Ascending aorta (tissue), 2 donors: ENCODE results near the gene ACBD4. TPM values are rescaled to one million over a fixed set of nuclear protein-coding genes. Genes with fewer than 3 reads are reported as not detected.

Experiments
- DNase-seq, 2 donors: peaks; one replicate each; pipeline ENCODE4 v3.0.0-alpha.2; 2019; ENCODE audit warnings: low spot score in 2 of 2
- H3K27ac ChIP-seq, 2 donors: fragments of 200-600 bp; sonication (generic); one replicate each; pipeline ENCODE4 v1.5.1; 2016 to 2017; ENCODE audit warnings: mild to moderate bottlenecking in 1 of 2
- H3K27me3 ChIP-seq: fragments of 200-600 bp; sonication (generic); one replicate; pipeline ENCODE4 v1.5.1; 2017
- H3K36me3 ChIP-seq, 2 donors: fragments of 200-600 bp; sonication (generic); one replicate each; pipeline ENCODE4 v1.5.1; 2016
- H3K4me1 ChIP-seq, 2 donors: fragments of 200-600 bp; sonication (generic); one replicate each; pipeline ENCODE4 v1.5.1; 2016 to 2017; ENCODE audit warnings: mild to moderate bottlenecking in 1 of 2
- H3K4me3 ChIP-seq, 2 donors: fragments of 200-600 bp; sonication (generic); one replicate each; pipeline ENCODE4 v1.5.1; 2016 to 2017; ENCODE audit warnings: mild to moderate bottlenecking in 1 of 2
- H3K9me3 ChIP-seq, 2 donors: fragments of 200-600 bp; sonication (generic); one replicate each; pipeline ENCODE4 v1.5.1; 2016
- intact Hi-C: fragments of 100-400 bp; cut with DNase I; formaldehyde crosslinking; loops from one replicate; pipeline ENCODE4 v1.15.1; 2023
- total RNA-seq: library from RNA; depleted of rRNA; stranded (reverse); fragments of >200 nt; gene quantifications from one replicate; pipeline ENCODE4 v1.1.0, GENCODE V29; 2016
- TF ChIP-seq, protein P1 (sequence below), 3 experiments: fragments of 200-600 bp in 2 of 3; fragments of 450-650 bp in 1 of 3; sonication (generic) in 2 of 3; IDR thresholded peaks; one replicate each; pipeline ENCODE4 v1.5.1; 2016 to 2019; ENCODE audit warnings: antibody characterized with exemption in 3 of 3, mild to moderate bottlenecking in 1 of 3, moderate library complexity in 1 of 3

Gene ACBD4
- total RNA-seq, 1 donor from 2014 or later, result 14.7 TPM

- DNase-seq, result no peak
- Histone ChIP-seq H3K4me3 (no peak overlapping the region), H3K27me3 (no peaks in the 10 kb centered on the region), H3K4me1 (peaks cover 15 to 25% of the 10 kb centered on the region in 2 donors), H3K27ac (peak overlapping the region; percentile 50 to 54), H3K36me3 (peaks cover 80 to 81% of the 10 kb centered on the region in 2 donors), H3K9me3 (no peaks in the 10 kb centered on the region)
- intact Hi-C loops, result no loop called here
- TF ChIP-seq, protein P1, sequence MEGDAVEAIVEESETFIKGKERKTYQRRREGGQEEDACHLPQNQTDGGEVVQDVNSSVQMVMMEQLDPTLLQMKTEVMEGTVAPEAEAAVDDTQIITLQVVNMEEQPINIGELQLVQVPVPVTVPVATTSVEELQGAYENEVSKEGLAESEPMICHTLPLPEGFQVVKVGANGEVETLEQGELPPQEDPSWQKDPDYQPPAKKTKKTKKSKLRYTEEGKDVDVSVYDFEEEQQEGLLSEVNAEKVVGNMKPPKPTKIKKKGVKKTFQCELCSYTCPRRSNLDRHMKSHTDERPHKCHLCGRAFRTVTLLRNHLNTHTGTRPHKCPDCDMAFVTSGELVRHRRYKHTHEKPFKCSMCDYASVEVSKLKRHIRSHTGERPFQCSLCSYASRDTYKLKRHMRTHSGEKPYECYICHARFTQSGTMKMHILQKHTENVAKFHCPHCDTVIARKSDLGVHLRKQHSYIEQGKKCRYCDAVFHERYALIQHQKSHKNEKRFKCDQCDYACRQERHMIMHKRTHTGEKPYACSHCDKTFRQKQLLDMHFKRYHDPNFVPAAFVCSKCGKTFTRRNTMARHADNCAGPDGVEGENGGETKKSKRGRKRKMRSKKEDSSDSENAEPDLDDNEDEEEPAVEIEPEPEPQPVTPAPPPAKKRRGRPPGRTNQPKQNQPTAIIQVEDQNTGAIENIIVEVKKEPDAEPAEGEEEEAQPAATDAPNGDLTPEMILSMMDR (IDR thresholded peaks at IDR 0.05), result no peak
Measured at GRCh38 chr17:45101883-45102811, 33.3 kb upstream of the ACBD4 start.

- Histone ChIP-seq H3K27me3 (no peaks in the 10 kb centered on the region), H3K36me3 (peaks cover 77 to 80% of the 10 kb centered on the region in 2 donors), H3K27ac (peak overlapping the region; percentile 50 to 54), H3K4me3 (no peak overlapping the region), H3K9me3 (no peaks in the 10 kb centered on the region), H3K4me1 (peaks cover 15 to 26% of the 10 kb centered on the region in 2 donors)
- TF ChIP-seq, protein P1 (IDR thresholded peaks at IDR 0.05), result no peak
- intact Hi-C loops, result no loop called here
- no peak for DNase-seq
Measured at GRCh38 chr17:45102856-45103255, 32.6 kb upstream of the ACBD4 start.

GRCh38 chr17:45103269-45103795, 32.2 kb upstream of the ACBD4 start:
- H3K27ac ChIP-seq, result peak overlapping the region; percentile 50 to 54
- peaks cover 14 to 22% of the 10 kb centered on the region in 2 donors for H3K4me1 ChIP-seq
- no peaks in the 10 kb centered on the region for H3K27me3 ChIP-seq
- H3K4me3 ChIP-seq, result no peak overlapping the region
- H3K9me3 ChIP-seq, result no peaks in the 10 kb centered on the region
- DNase-seq, result no peak
- peaks cover 77 to 80% of the 10 kb centered on the region in 2 donors for H3K36me3 ChIP-seq
- TF ChIP-seq, protein P1 (IDR thresholded peaks at IDR 0.05), result no peak
- intact Hi-C loops, result no loop called here

GRCh38 chr17:45104029-45104428, 31.5 kb upstream of the ACBD4 start:
- TF ChIP-seq, protein P1 (IDR thresholded peaks at IDR 0.05), result no peak
- H3K4me1 ChIP-seq, result peaks cover 9 to 15% of the 10 kb centered on the region in 2 donors
- no peak overlapping the region for H3K4me3 ChIP-seq
- no peaks in the 10 kb centered on the region for H3K27me3 ChIP-seq
- intact Hi-C loops, result no loop called here
- H3K36me3 ChIP-seq, result peaks cover 76 to 80% of the 10 kb centered on the region in 2 donors
- H3K27ac ChIP-seq, result peak overlapping the region; percentile 22 to 50
- no peaks in the 10 kb centered on the region for H3K9me3 ChIP-seq
- DNase-seq, result no peak

GRCh38 chr17:45104497-45104896, 31.0 kb upstream of the ACBD4 start:
- DNase-seq, result no peak
- Histone ChIP-seq H3K27ac (peak overlapping the region; percentile 22 to 50), H3K9me3 (no peaks in the 10 kb centered on the region), H3K4me3 (no peak overlapping the region), H3K27me3 (no peaks in the 10 kb centered on the region), H3K36me3 (peaks cover 71 to 78% of the 10 kb centered on the region in 2 donors), H3K4me1 (peaks cover 9 to 15% of the 10 kb centered on the region in 2 donors)
- TF ChIP-seq, protein P1 (IDR thresholded peaks at IDR 0.05), result no peak
- intact Hi-C loops, result no loop called here
